H4 (cell line): ENCODE results near the gene MEGF11. TPM values are rescaled to one million over a fixed set of nuclear protein-coding genes. Genes with fewer than 3 reads are reported as not detected.

Experiments
- DNase-seq: peaks from one replicate; pipeline ENCODE4 v3.0.0-alpha.2; 2015; ENCODE audit warnings: low spot score
- total RNA-seq: library from RNA; depleted of rRNA; stranded (reverse); fragments of >200 nt; shearing (Covaris generic); gene quantifications from 2 replicates; pipeline ENCODE4 v1.2.3, GENCODE V29; 2014

MEGF11 gene
- total RNA-seq, 1 experiment from 2014 or later: 0.02 TPM

- DNase-seq: peak; percentile 21
These were observed 137.9 kb downstream of the MEGF11 start for GRCh38 chr15:66115568-66116206.

- no peak for DNase-seq
These were observed 138.6 kb downstream of the MEGF11 start for GRCh38 chr15:66114863-66115425.

- DNase-seq: no peak
These were observed 141.2 kb downstream of the MEGF11 start for GRCh38 chr15:66112388-66112787.

GRCh38 chr15:66111363-66111762 lies 142.2 kb downstream of the MEGF11 start:
- no peak for DNase-seq

GRCh38 chr15:66110864-66111263 lies 142.7 kb downstream of the MEGF11 start:
- DNase-seq: no peak

GRCh38 chr15:66109826-66110225 lies 143.7 kb downstream of the MEGF11 start:
- DNase-seq: no peak

GRCh38 chr15:66108483-66109265 lies 144.9 kb downstream of the MEGF11 start:
- no peak for DNase-seq

- DNase-seq: no peak
These were observed 146.5 kb downstream of the MEGF11 start for GRCh38 chr15:66107070-66107469.

- no peak for DNase-seq
These were observed 148.0 kb downstream of the MEGF11 start for GRCh38 chr15:66105286-66106265.

GRCh38 chr15:66103293-66103590 lies 150.3 kb downstream of the MEGF11 start:
- DNase-seq: no peak

- no peak for DNase-seq
These were observed 150.8 kb downstream of the MEGF11 start for GRCh38 chr15:66102563-66103292.

- no peak for DNase-seq
These were observed 151.7 kb downstream of the MEGF11 start for GRCh38 chr15:66101715-66102395.

GRCh38 chr15:66100761-66101160 lies 152.8 kb downstream of the MEGF11 start:
- no peak for DNase-seq

GRCh38 chr15:66099950-66100671 lies 153.4 kb downstream of the MEGF11 start:
- no peak for DNase-seq

- DNase-seq: no peak
These were observed 155.6 kb downstream of the MEGF11 start for GRCh38 chr15:66098022-66098363.

- no peak for DNase-seq
These were observed 156.2 kb downstream of the MEGF11 start for GRCh38 chr15:66097151-66098021.

GRCh38 chr15:66096688-66097058 lies 156.9 kb downstream of the MEGF11 start:
- DNase-seq: no peak

- no peak for DNase-seq
These were observed 157.5 kb downstream of the MEGF11 start for GRCh38 chr15:66095871-66096687.
